Hepatocyte (in vitro differentiated cells): ENCODE results near the gene LNPEP. TPM values are rescaled to one million over a fixed set of nuclear protein-coding genes. Genes with fewer than 3 reads are reported as not detected.

Experiments used
- DNase-seq: peaks from one replicate; pipeline ENCODE4 v3.0.0-alpha.2; 2016; ENCODE audit warnings: low spot score
- H2AFZ ChIP-seq: fragments of 200-600 bp; sonication (generic); 2 replicates; pipeline ENCODE4 v1.6.0; 2016; ENCODE audit warnings: antibody characterized with exemption, mild to moderate bottlenecking
- H3K27ac ChIP-seq: fragments of 200-600 bp; sonication (generic); 2 replicates; pipeline ENCODE4 v1.5.1; 2016; ENCODE audit warnings: mild to moderate bottlenecking
- H3K27me3 ChIP-seq: fragments of 200-600 bp; sonication (generic); 2 replicates; pipeline ENCODE4 v1.6.1; 2016
- H3K36me3 ChIP-seq: fragments of 200-600 bp; sonication (generic); replicated peaks from 2 replicates; pipeline ENCODE4 v1.5.1; 2016; ENCODE audit warnings: low read depth; ENCODE audit not compliant: insufficient read depth
- H3K4me1 ChIP-seq: fragments of 200-600 bp; sonication (generic); 2 replicates; pipeline ENCODE4 v1.5.1; 2016; ENCODE audit warnings: mild to moderate bottlenecking, moderate library complexity; ENCODE audit not compliant: insufficient read depth
- H3K4me2 ChIP-seq: fragments of 200-600 bp; sonication (generic); 2 replicates; pipeline ENCODE4 v1.6.0; 2016
- H3K4me3 ChIP-seq: fragments of 200-600 bp; sonication (generic); 2 replicates; pipeline ENCODE4 v1.5.1; 2016; ENCODE audit warnings: mild to moderate bottlenecking
- H3K79me2 ChIP-seq: fragments of 200-600 bp; sonication (generic); 2 replicates; pipeline ENCODE4 v1.6.0; 2017; ENCODE audit warnings: mild to moderate bottlenecking
- H3K9me2 ChIP-seq: fragments of 200-600 bp; sonication (generic); replicated peaks from 2 replicates; pipeline ENCODE4 v1.6.0; 2017; ENCODE audit warnings: mild to moderate bottlenecking; ENCODE audit not compliant: insufficient read depth
- H3K9me3 ChIP-seq: fragments of 200-600 bp; sonication (generic); 2 replicates; pipeline ENCODE4 v1.5.1; 2016; ENCODE audit warnings: low read depth, mild to moderate bottlenecking
- H4K20me1 ChIP-seq: fragments of 200-600 bp; sonication (generic); 2 replicates; pipeline ENCODE4 v1.6.0; 2016; ENCODE audit warnings: mild to moderate bottlenecking; ENCODE audit not compliant: insufficient read depth, poor library complexity, severe bottlenecking
- EZH2 ChIP-seq: fragments of 200-600 bp; sonication (generic); IDR thresholded peaks from 2 replicates; pipeline ENCODE4 v1.6.1; 2016; ENCODE audit warnings: antibody characterized with exemption, mild to moderate bottlenecking, borderline replicate concordance
- EZH2phosphoT487 ChIP-seq: fragments of 200-600 bp; sonication (generic); IDR thresholded peaks from one replicate; pipeline ENCODE4 v1.6.1; 2018; ENCODE audit warnings: antibody characterized with exemption, mild to moderate bottlenecking, low read depth, moderate library complexity; ENCODE audit not compliant: unreplicated experiment, severe bottlenecking
- WGBS: methylation state at CpG from one replicate; pipeline ENCODE4 v1.1.6; 2016; ENCODE audit warnings: low lambda C conversion rate; ENCODE audit errors: missing lambda C conversion rate; 5-methylcytosine and 5-hydroxymethylcytosine counted together
- polyA plus RNA-seq: library from polyadenylated mRNA; unstranded; fragments of >200 nt; fragmentation: Nextera tagmentation; extraction: Ambion mirVana; gene quantifications from 2 replicates; pipeline ENCODE4 v1.2.1, GENCODE V29; 2016
- total RNA-seq: library from RNA; depleted of rRNA; stranded (reverse); fragments of >200 nt; gene quantifications from 2 replicates; pipeline ENCODE4 v1.2.3, GENCODE V29; 2014
- TF ChIP-seq, protein P1 (sequence below): fragments of 200-600 bp; sonication (generic); IDR thresholded peaks from 2 replicates; pipeline ENCODE4 v1.5.1; 2016; ENCODE audit warnings: antibody characterized with exemption, mild to moderate bottlenecking; ENCODE audit not compliant: poor library complexity

The LNPEP gene
- total and polyA plus RNA-seq, 2 experiments from 2014 or later: 4.9 to 32.6 TPM

DNA sequence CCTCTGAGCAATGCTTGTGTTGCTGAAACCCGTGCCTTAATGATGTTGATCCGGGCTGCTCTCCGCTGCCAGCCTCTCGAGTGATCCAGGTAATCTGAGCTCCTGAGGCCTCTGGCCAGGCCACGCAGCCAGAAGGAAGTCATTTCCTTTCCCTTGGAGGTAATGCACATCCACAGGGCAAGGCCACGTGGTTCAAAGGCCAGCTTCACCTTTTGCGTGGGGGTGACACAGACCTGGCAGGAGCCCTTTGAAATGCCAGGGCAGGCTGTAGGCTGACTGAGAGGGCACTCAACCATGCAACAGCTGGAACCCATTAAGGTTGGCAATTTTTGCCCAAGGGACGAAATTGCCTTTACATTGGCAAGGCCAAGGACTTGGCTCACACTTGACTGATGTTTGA lies 126.2 kb downstream of the LNPEP start:
- no peaks in the 10 kb centered on the region for H3K4me1 ChIP-seq
- no peak for DNase-seq
- H3K36me3 ChIP-seq: no peaks in the 10 kb centered on the region
- no peak for TF ChIP-seq EZH2
- TF ChIP-seq, protein P1, sequence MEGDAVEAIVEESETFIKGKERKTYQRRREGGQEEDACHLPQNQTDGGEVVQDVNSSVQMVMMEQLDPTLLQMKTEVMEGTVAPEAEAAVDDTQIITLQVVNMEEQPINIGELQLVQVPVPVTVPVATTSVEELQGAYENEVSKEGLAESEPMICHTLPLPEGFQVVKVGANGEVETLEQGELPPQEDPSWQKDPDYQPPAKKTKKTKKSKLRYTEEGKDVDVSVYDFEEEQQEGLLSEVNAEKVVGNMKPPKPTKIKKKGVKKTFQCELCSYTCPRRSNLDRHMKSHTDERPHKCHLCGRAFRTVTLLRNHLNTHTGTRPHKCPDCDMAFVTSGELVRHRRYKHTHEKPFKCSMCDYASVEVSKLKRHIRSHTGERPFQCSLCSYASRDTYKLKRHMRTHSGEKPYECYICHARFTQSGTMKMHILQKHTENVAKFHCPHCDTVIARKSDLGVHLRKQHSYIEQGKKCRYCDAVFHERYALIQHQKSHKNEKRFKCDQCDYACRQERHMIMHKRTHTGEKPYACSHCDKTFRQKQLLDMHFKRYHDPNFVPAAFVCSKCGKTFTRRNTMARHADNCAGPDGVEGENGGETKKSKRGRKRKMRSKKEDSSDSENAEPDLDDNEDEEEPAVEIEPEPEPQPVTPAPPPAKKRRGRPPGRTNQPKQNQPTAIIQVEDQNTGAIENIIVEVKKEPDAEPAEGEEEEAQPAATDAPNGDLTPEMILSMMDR: no peak
- TF ChIP-seq EZH2phosphoT487: no peak
- H3K79me2 ChIP-seq: no peaks in the 10 kb centered on the region
- no peaks in the 10 kb centered on the region for H4K20me1 ChIP-seq
- H3K4me2 ChIP-seq: no peak overlapping the region
- H3K27ac ChIP-seq: no peak overlapping the region
- no peak overlapping the region for H3K4me3 ChIP-seq
- no peaks in the 10 kb centered on the region for H3K27me3 ChIP-seq
- H3K9me3 ChIP-seq: no peaks in the 10 kb centered on the region
- H3K9me2 ChIP-seq: no peaks in the 10 kb centered on the region
- no peak overlapping the region for H2AFZ ChIP-seq
- WGBS: 44% methylated on average over 8 of the region's 8 CpGs

DNA sequence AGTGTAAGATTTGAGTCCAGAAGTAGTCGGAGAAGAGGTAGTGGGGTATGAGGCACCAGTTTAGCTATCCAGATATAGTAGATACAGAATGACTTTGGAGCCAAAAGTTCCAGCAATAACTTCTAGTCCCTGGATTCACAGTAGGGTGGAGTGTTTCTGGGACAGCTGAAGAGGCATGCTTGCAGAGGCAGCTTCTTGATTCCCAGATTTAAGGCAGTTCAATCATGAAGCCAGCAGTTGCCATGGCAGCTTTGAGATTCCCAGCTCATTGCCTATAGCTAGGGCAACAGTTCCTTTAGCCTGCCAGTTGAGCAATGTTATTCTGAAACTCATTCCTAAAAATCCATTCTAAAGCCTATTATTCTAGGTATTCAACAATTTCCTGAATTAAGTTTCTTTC lies 127.4 kb downstream of the LNPEP start:
- no peak overlapping the region for H2AFZ ChIP-seq
- no peak for TF ChIP-seq EZH2
- no peak for TF ChIP-seq EZH2phosphoT487
- TF ChIP-seq, protein P1: no peak
- H3K4me2 ChIP-seq: no peak overlapping the region
- H4K20me1 ChIP-seq: no peaks in the 10 kb centered on the region
- no peak for DNase-seq
- 88% methylated on average over 1 of the region's 1 CpG for WGBS
- no peaks in the 10 kb centered on the region for H3K27me3 ChIP-seq
- no peaks in the 10 kb centered on the region for H3K79me2 ChIP-seq
- peaks cover 3% of the 10 kb centered on the region for H3K4me1 ChIP-seq
- H3K9me2 ChIP-seq: no peaks in the 10 kb centered on the region
- no peaks in the 10 kb centered on the region for H3K9me3 ChIP-seq
- H3K4me3 ChIP-seq: no peak overlapping the region
- H3K27ac ChIP-seq: no peak overlapping the region
- no peaks in the 10 kb centered on the region for H3K36me3 ChIP-seq

DNA sequence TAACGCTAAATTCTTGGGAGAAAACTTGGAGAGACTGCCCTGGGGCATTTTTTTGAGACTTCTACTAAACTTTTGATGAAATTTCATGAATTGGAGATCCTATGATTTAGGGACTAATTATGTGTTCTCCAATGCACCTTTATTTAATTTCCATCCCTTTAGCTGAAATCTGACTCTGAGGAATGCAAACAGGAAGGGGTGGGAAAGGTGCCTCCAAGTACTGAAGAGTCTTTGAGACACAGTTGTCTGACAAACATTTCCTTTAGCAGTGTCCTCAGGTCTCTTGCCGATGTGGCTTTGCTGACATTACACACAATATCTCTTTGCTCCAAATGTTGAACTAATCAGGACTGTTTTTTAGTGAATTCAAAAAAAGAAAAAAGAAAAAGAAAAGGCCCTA lies 129.6 kb downstream of the LNPEP start:
- WGBS: 47% methylated on average over 2 of the region's 2 CpGs

More for the DNA sequence above, 129.6 kb downstream of the LNPEP start:
- TF ChIP-seq EZH2phosphoT487: no peak
- TF ChIP-seq EZH2: no peak
- TF ChIP-seq, protein P1: no peak
- Histone ChIP-seq H3K4me1 (peaks cover 3% of the 10 kb centered on the region), H3K79me2 (no peaks in the 10 kb centered on the region), H4K20me1 (no peaks in the 10 kb centered on the region), H3K27ac (no peak overlapping the region), H3K27me3 (no peaks in the 10 kb centered on the region), H3K9me3 (no peaks in the 10 kb centered on the region), H2AFZ (no peak overlapping the region), H3K36me3 (no peaks in the 10 kb centered on the region), H3K4me2 (no peak overlapping the region), H3K9me2 (no peaks in the 10 kb centered on the region), H3K4me3 (no peak overlapping the region)
- DNase-seq: no peak
